PFSK-1 (cell line): ENCODE results near the gene TMEM116.

Source experiments
- POLR2AphosphoS5 ChIP-seq: IDR thresholded peaks from 2 replicates; pipeline ENCODE4 v1.6.1; 2012; ENCODE audit warnings: low read depth, mild to moderate bottlenecking, control low read depth, low read length, moderate library complexity
- REST ChIP-seq, 2 experiments: IDR thresholded peaks; 2 replicates each; pipeline versions ENCODE4 v1.6.1 to v1.8.0; 2011 to 2012; ENCODE audit warnings: low read depth in 2 of 2, low read length in 2 of 2, control low read depth in 1 of 2, inconsistent platforms in 1 of 2, mild to moderate bottlenecking in 1 of 2, moderate library complexity in 1 of 2; ENCODE audit not compliant: insufficient read depth in 1 of 2

- TF ChIP-seq REST (IDR thresholded peaks at IDR 0.05; ENCODE audit: insufficient read depth in 1 of 2, low read depth in 2 of 2, low read length in 2 of 2): no peak
- no peak for TF ChIP-seq POLR2AphosphoS5
Observed at GRCh38 chr12:111881716-111882115, 131.2 kb downstream of the TMEM116 start.
